ENCODE results near the gene SRSF1. TPM values are rescaled to one million over a fixed set of nuclear protein-coding genes. Genes with fewer than 3 reads are reported as not detected.

SRSF1 gene
- total RNA-seq, 4 donors from 2014 or later = 122 to 174 (median 143) TPM

GRCh38 chr17:57957120-57957850, 49.8 kb downstream of the SRSF1 start:
- peaks cover 9 to 38% (median 29%) of the 10 kb centered on the region in 4 donors for H3K4me1 ChIP-seq
- DNase-seq = no peak
- TF ChIP-seq EP300 (IDR thresholded peaks at IDR 0.05; ENCODE audit: low read depth) = no peak
- TF ChIP-seq CTCF (IDR thresholded peaks at IDR 0.05) = no peak
- no peak for TF ChIP-seq POLR2AphosphoS5 (IDR thresholded peaks at IDR 0.05)
- no peak for TF ChIP-seq POLR2A (IDR thresholded peaks at IDR 0.05)
- H3K27ac ChIP-seq = no peak overlapping the region
- H3K4me3 ChIP-seq = no peak overlapping the region
- intact Hi-C loops (cut with DNase I; ENCODE audit: low total_unique reads) (no loop called here), in situ Hi-C loops (cut with MboI; ENCODE audit: low pct_ligation_motif_present in 1 of 4, low pct_unique_long_range_greater_than_20kb in 1 of 4, low sequenced_read_pairs in 3 of 4) (no loop called here)
- H3K9me3 ChIP-seq = no peaks in the 10 kb centered on the region
- H3K27me3 ChIP-seq = no peaks in the 10 kb centered on the region
- WGBS, 2 donors (ENCODE audit: low coverage in 1 of 2) = 88% methylated on average over 8 of the region's 8 CpGs; no CpG with 5 or more reads in 1 of the 2 donors
- H3K36me3 ChIP-seq = no peaks in the 10 kb centered on the region

GRCh38 chr17:57956291-57957119, 50.5 kb downstream of the SRSF1 start:
- WGBS, 2 donors (ENCODE audit: low coverage in 1 of 2) = 47 to 52% methylated on average over 4 to 13 of the region's 13 CpGs
- no peak for DNase-seq
- TF ChIP-seq CTCF (IDR thresholded peaks at IDR 0.05) (no peak), POLR2AphosphoS5 (IDR thresholded peaks at IDR 0.05) (no peak), POLR2A (IDR thresholded peaks at IDR 0.05) (no peak), EP300 (IDR thresholded peaks at IDR 0.05; ENCODE audit: low read depth) (no peak)
- Histone ChIP-seq H3K27me3 (no peaks in the 10 kb centered on the region), H3K36me3 (no peaks in the 10 kb centered on the region), H3K9me3 (no peaks in the 10 kb centered on the region), H3K27ac (peak overlapping the region; percentile 78 to 97 (median 91)), H3K4me1 (peaks cover 9 to 43% (median 31%) of the 10 kb centered on the region in 4 donors), H3K4me3 (no peak overlapping the region)
- intact Hi-C loops (cut with DNase I; ENCODE audit: low total_unique reads) = no loop called here
- in situ Hi-C loops (cut with MboI; ENCODE audit: low pct_ligation_motif_present in 1 of 4, low pct_unique_long_range_greater_than_20kb in 1 of 4, low sequenced_read_pairs in 3 of 4) = no loop called here

GRCh38 chr17:57955183-57955931, 51.7 kb downstream of the SRSF1 start, which contains the start of gene CUEDC1:
Gene CUEDC1 (minus strand): TSS chr17:57955412. CDS start chr17:57885564, 69,848 bp downstream.
- WGBS, 2 donors (ENCODE audit: low coverage in 1 of 2) = 2% methylated on average over 15 of the region's 79 CpGs; no CpG with 5 or more reads in 1 of the 2 donors
- no peaks in the 10 kb centered on the region for H3K27me3 ChIP-seq
- H3K4me1 ChIP-seq = peaks cover 9 to 54% (median 36%) of the 10 kb centered on the region in 4 donors
- peak; percentile 82 for DNase-seq
- peak within 1 kb of the TSS; percentile 91 to 99 (median 97) for H3K27ac ChIP-seq
- H3K4me3 ChIP-seq = peak within 1 kb of the TSS; percentile 59 to 97 (median 90)
- intact Hi-C loops (cut with DNase I; ENCODE audit: low total_unique reads) (no loop called here), in situ Hi-C loops (cut with MboI; ENCODE audit: low pct_ligation_motif_present in 1 of 4, low pct_unique_long_range_greater_than_20kb in 1 of 4, low sequenced_read_pairs in 3 of 4) (no loop called here)
- H3K9me3 ChIP-seq = no peaks in the 10 kb centered on the region
- no peaks in the 10 kb centered on the region for H3K36me3 ChIP-seq
- TF ChIP-seq EP300 (IDR thresholded peaks at IDR 0.05; ENCODE audit: low read depth) (no peak), POLR2AphosphoS5 (IDR thresholded peaks at IDR 0.05) (peak in 2 of 3 donors; percentile 30 to 61), CTCF (IDR thresholded peaks at IDR 0.05) (peak in 4 of 5 experiments; percentile 22 to 43 (median 31)), POLR2A (IDR thresholded peaks at IDR 0.05) (peak; percentile 20)

All from transverse colon (tissue), 4 donors.